ENCODE data around the gene LITAF.
A peak's percentile ranks its signal among the peaks of the same experiment; 100 is the strongest.
"Not testable (repeated sequence)": the region's sequence is repeated elsewhere in the genome, so short reads cannot be mapped to it uniquely, and the experiment has no call there.

The LITAF gene

DNA sequence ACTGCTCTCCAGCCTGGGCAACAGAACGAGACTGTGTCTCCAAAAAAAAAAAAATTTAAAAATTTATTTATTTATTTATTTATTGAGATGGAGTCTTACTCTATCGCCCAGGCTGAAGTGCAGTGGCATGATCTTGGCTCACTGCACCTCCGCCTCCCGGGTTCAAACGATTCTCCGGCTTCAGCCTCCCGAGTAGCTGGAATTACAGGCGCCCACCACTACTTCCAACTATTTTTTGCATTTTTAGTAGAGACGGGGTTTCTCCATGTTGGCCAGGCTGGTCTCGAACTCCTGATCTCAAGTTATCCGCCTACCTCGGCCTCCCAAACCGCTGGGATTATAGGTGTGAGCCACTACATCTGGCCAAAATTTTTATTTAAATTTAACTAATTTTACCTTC is 73.4 kb downstream of the LITAF start:
- DNase-seq, result not testable (repeated sequence)

- DNase-seq, result no peak
Measured at GRCh38 chr16:11511801-11512200, 74.9 kb downstream of the LITAF start.

GRCh38 chr16:11511328-11511727 is 75.4 kb downstream of the LITAF start:
- DNase-seq, result no peak

GRCh38 chr16:11510178-11510973 is 76.3 kb downstream of the LITAF start:
- DNase-seq, result peak; percentile 57

DNA sequence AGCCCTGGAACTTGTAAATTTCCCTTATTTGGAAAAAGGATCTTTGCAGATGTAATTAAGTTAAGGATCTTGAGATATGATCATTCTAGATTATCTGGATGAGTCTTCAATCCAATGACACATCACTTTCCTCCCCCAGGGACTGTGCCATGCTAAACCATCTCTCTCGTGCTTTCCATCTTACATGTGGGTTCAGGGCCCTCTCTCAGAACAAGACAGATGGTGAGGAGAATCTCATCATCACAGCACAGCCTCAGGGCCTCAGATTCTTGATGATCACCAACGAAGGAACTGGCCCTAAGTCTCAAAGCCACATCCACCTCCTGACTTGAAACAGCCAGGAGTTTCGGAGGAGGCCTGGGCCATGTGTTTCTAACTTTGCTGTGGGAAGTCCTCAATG is 78.7 kb downstream of the LITAF start:
- DNase-seq, result no peak

DNA sequence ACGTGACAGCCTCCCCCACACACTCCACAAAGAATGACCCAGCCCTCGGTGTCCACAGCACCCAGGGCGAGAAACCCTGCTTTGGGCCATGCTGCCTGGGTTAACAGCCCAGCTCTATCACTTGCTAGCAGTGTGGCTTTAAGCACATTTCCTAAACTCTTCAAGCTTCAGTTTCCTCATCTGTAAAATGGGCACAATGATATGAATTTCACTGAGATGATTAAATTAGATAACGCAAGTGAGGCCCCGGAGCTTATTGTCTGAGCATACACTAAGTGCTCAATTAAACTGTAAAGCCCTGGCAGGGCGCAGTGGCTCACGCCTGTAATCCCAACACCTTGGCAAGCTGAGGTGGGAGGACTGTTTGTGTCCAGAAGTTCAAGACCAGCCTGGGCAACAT is 79.4 kb downstream of the LITAF start:
- DNase-seq, result no peak

DNA sequence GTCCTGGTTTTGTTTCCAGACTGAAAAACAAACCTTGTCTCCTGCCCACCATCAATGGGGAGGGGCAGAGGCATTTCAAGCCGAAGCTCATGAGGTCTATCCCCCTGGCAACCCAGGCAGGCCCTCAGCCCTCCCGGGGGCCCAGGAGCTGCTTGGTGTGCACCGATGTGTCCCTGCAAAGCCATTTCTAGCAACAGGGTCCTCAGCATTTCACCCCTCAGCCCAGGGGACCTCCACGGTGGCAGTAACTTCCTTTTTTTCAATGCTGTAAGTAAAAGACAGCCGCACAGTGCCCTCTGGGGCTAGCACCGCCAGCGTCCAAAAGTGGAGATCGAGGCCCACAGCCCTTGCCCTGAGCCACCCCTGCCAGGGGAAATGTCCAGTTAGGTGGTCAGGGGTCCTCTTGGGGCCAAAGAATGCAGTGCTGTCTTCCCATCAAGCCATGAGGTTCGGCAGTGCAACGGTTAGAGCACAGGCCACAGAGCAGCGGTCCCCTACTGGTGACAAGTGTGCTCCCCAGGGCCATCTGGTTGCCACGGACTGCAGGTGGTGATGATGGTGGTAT is 79.9 kb downstream of the LITAF start:
- DNase-seq, result no peak

- not testable (repeated sequence) for DNase-seq
Measured at GRCh38 chr16:11504261-11504660, 82.5 kb downstream of the LITAF start.

DNA sequence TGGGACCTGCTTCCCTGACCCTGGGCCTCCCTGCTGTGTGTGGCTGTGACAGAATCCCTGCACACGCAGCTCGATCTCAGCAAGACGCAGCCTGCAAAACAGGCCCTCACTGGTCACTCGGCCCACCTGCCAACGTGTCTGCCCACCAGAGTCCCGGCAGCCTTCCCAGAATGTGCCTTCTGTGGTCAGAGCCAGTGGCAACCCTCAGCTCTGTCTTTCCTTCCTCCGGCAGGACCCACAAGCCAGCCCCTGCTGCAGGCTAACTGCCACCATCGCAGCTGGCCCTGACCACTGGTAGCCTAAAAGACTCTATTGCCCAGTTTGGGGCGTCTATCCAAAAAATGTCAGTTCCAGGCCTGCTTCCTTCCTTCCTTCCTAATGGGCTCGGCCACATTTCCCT is 83.2 kb downstream of the LITAF start:
- DNase-seq, result no peak

- DNase-seq, result no peak
Measured at GRCh38 chr16:11502239-11502638, 84.5 kb downstream of the LITAF start.

DNA sequence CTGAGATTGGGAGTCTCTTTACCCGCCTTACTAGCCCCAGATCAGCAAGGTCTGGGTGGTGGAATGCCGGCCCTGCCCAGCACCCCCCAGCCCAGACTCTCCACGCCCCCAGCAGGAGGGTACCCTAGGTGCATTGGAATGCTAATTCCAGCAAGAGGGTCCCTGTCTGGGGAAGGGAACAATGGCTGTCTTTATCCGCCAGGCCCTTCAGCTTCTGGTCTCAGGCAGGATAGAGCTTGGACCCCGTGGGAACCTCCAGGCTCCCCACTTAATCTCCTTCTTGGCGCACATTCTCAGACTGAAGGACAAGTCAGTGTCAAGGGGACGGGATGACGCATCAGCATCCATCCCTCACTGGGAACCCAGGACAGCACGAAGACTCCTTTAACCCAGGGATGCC is 85.1 kb downstream of the LITAF start:
- DNase-seq, result no peak

DNA sequence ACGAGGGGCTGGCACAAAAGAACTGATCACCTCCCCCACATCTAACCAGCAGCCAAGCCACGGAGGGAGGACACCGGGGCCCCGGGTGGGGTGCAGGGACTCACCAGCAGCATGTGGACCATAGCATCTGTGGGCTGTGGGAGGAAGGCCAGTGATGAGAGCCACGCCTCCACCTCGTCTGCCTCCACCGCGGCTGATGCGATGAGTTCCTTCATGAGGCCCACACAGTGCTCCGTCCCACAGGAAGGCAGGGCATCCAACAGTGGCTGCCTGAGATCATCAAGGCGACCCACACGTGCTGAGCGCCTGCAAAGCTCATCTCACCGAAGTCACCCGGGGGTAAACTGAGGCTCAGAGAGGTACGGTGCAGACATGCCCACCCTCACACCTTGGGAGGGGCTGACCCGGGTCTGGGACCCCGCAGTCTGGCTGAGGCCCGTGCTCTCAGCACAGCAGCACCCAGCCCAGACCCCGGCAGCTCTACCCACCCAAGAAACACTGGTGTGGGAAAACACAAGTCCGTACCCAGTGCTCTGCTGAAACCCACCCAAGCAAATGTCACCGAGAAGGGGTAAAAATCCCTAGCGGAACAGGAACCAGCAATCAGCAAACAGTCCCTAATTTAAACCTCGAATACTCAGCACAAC is 85.9 kb downstream of the LITAF start:
- no peak for DNase-seq

- DNase-seq, result peak; percentile 54
Measured at GRCh38 chr16:11499295-11500089, 87.2 kb downstream of the LITAF start.

DNA sequence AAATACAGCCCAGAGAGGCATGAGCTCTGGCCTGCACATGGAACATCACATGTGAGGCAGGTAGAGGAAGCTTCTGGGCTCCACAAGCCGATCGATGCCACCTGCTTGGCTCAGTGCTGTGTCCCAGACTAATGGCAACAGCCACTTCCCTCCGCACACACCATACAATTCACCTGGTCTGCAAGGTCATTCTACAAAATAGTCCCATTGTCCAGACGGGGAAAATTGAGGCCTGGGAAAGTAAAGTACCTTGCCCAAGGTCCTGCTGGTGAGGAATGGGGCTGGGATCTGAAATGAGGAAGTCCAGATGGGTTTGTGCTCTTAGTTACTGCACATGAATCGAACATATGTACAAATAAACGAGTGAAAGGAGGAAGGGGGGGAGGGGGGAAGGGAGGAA is 88.0 kb downstream of the LITAF start:
- DNase-seq, result peak; percentile 70

GRCh38 chr16:11497851-11498289 is 88.8 kb downstream of the LITAF start:
- DNase-seq, result peak; percentile 36

Measured in RPMI8226 (cell line).